ENCODE measurements around the gene MBD3L4.

Gene MBD3L4

DNA sequence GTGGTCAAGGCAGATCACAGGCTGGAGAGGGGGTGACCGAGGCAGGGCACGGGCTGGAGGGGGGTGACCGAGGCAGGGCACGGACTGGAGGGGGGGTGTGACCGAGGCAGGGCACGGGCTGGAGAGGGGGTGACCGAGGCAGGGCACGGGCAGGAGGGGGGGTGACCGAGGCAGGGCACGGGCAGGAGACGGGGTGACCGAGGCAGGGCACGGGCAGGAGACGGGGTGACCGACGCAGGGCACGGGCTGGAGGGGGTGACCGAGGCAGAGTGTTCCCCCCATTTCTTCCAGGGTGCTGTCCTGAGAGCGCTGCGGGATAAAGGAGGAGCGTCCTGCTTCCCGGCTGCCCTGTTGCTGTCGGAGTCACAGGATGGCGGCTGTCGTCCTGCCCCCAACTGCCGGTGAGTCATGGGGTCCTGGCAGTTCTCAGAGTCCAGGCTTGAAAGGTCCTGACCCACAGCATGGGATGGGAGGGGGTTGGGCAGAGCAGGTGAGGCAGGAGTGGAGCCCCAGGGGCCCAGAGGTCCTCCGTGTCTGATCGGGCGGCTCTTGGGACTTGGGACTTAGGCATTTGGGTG is 34.8 kb upstream of the MBD3L4 start:
- H3K36me3 ChIP-seq (ENCODE audit: insufficient read depth) = peaks cover 21% of the 10 kb centered on the region; the same call in 1 of the 2 replicates
- TF ChIP-seq, protein P1, sequence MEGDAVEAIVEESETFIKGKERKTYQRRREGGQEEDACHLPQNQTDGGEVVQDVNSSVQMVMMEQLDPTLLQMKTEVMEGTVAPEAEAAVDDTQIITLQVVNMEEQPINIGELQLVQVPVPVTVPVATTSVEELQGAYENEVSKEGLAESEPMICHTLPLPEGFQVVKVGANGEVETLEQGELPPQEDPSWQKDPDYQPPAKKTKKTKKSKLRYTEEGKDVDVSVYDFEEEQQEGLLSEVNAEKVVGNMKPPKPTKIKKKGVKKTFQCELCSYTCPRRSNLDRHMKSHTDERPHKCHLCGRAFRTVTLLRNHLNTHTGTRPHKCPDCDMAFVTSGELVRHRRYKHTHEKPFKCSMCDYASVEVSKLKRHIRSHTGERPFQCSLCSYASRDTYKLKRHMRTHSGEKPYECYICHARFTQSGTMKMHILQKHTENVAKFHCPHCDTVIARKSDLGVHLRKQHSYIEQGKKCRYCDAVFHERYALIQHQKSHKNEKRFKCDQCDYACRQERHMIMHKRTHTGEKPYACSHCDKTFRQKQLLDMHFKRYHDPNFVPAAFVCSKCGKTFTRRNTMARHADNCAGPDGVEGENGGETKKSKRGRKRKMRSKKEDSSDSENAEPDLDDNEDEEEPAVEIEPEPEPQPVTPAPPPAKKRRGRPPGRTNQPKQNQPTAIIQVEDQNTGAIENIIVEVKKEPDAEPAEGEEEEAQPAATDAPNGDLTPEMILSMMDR (conservative IDR thresholded peaks at IDR 0.05; ENCODE audit: low read depth, low read length) = no peak

DNA sequence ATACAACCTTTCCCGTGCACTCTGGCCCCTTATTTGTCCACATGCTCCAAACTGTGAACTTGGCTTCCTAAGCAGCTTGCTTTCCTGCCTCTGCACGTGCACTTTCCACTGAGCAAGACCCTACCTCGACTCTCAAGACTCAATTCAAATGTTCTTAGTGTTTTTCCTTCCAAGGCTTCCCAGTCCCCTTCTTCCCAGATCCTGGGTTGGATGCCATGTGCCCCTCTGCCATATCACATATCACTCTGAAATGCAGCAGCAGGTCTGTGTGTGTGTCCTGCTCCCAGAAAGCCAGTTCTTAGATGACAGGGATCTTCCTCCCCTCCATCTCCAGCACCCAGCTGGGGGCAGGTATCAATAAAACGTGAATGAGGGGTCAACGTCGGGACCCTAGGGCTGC is 32.6 kb upstream of the MBD3L4 start:
- H3K4me3 ChIP-seq (IDR thresholded peaks at IDR 0.05; ENCODE audit: insufficient read depth, low read depth, low read length) = no peak overlapping the region
- H4K20me1 ChIP-seq (ENCODE audit: insufficient read depth) = no peaks in the 10 kb centered on the region
- no peak overlapping the region for H3K4me2 ChIP-seq
- no peaks in the 10 kb centered on the region for H3K27me3 ChIP-seq (ENCODE audit: insufficient read depth, low read depth)
- TF ChIP-seq, protein P1 (conservative IDR thresholded peaks at IDR 0.05; ENCODE audit: low read depth, low read length) = no peak
- H3K36me3 ChIP-seq (ENCODE audit: insufficient read depth) = peaks cover 8% of the 10 kb centered on the region; the same call in 1 of the 2 replicates
- no peak overlapping the region for H2AFZ ChIP-seq (ENCODE audit: low read depth)
- H3K4me1 ChIP-seq (ENCODE audit: low read depth, poor library complexity, severe bottlenecking) = peaks cover 10% of the 10 kb centered on the region
- peaks cover 21% of the 10 kb centered on the region for H3K79me2 ChIP-seq (ENCODE audit: insufficient read depth, low read depth)
- no peak overlapping the region for H3K27ac ChIP-seq
- no peak overlapping the region for H3K9ac ChIP-seq

More for the DNA sequence above, 34.8 kb upstream of the MBD3L4 start:
- Histone ChIP-seq H3K27ac (no peak overlapping the region), H4K20me1 (ENCODE audit: insufficient read depth) (no peaks in the 10 kb centered on the region), H3K79me2 (ENCODE audit: insufficient read depth, low read depth) (peaks cover 20% of the 10 kb centered on the region), H3K27me3 (ENCODE audit: insufficient read depth, low read depth) (no peaks in the 10 kb centered on the region), H2AFZ (ENCODE audit: low read depth) (no peak overlapping the region), H3K4me1 (ENCODE audit: low read depth, poor library complexity, severe bottlenecking) (peaks cover 10% of the 10 kb centered on the region), H3K9ac (no peak overlapping the region), H3K4me2 (no peak overlapping the region), H3K4me3 (IDR thresholded peaks at IDR 0.05; ENCODE audit: insufficient read depth, low read depth, low read length) (no peak overlapping the region)

DNA sequence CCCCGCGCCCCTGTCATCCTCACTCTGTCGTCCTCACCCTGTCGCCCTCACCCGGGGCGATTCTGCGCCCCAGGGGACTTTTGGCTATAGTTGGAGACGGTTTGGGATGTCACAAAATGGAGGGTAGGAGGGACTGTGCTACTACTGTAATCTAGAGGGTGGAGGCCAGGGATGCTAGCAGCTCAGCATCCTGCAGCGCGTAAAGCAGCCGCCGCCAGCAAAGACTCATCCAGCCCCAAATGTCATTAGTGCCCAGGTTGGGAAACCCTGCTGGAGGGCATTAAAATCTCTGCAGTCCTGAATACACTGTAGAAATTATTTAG is 29.9 kb upstream of the MBD3L4 start:
- H3K79me2 ChIP-seq (ENCODE audit: insufficient read depth, low read depth) = peaks cover 21% of the 10 kb centered on the region
- H3K4me1 ChIP-seq (ENCODE audit: low read depth, poor library complexity, severe bottlenecking) = peaks cover 10% of the 10 kb centered on the region
- peaks cover 5% of the 10 kb centered on the region; the same call in 1 of the 2 replicates for H3K36me3 ChIP-seq (ENCODE audit: insufficient read depth)
- H3K4me2 ChIP-seq = peak overlapping the region; percentile 98
- H2AFZ ChIP-seq (ENCODE audit: low read depth) = peak overlapping the region; percentile 96
- TF ChIP-seq, protein P1 (conservative IDR thresholded peaks at IDR 0.05; ENCODE audit: low read depth, low read length) = no peak
- peak overlapping the region; percentile 58 for H3K27ac ChIP-seq
- no peaks in the 10 kb centered on the region for H3K27me3 ChIP-seq (ENCODE audit: insufficient read depth, low read depth)
- H3K9ac ChIP-seq = peak overlapping the region; percentile 56; the same call in 1 of the 2 replicates
- H3K4me3 ChIP-seq (IDR thresholded peaks at IDR 0.05; ENCODE audit: insufficient read depth, low read depth, low read length) = no peak overlapping the region
- H4K20me1 ChIP-seq (ENCODE audit: insufficient read depth) = no peaks in the 10 kb centered on the region

DNA sequence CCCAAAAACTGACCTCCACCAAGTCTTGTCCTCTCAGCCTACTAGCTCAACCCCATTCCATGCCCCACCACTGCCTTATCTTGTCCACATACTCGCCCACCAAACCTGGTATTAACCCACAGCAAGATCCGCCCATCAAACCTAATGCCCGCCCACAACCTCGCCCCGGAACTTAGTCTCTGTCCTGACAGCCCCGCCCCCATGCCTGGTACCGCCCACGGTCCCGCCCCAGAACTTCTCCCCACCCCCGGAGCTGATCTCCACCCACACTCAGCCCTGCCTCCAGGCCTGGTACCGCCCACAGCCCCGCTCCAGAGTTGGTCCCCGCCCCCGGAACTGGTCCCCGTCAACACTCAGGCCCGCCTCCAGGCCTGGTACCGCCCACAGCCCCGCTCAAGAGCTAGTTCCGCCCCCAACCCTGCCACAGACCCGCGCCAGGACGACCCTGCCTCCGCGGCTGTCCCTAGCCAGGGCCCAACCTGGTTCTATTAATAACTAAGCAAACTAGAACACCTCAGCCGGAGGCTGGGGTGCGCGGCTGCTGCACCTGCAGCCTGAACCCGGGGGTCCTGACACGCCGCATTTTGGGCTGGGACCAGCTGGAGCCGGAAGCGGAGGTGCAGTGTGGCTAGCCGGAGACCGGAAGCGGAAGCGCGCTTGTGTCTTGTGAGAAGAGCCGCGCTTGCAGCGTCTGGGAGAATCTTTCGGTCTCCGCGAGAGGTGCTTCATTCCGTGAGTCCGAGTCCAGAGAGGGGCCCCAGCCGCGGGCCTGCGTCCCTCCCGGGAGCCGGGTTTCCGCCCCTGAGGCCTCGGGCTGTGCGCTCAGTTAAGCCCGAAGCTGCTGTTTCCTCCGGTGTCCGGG is 29.3 kb upstream of the MBD3L4 start, which contains the start of gene ZNF557:
ZNF557 (plus strand) TSS at position 662 of the 862 bp plus-strand sequence. CDS start 5,372 bp downstream, outside the sequence.
- Histone ChIP-seq H3K27ac (peak within 1 kb of the TSS; percentile 58), H3K4me2 (peak within 1 kb of the TSS; percentile 98), H3K27me3 (ENCODE audit: insufficient read depth, low read depth) (no peaks in the 10 kb centered on the region), H3K9ac (peak within 1 kb of the TSS; percentile 56; the same call in 1 of the 2 replicates), H3K4me1 (ENCODE audit: low read depth, poor library complexity, severe bottlenecking) (peaks cover 10% of the 10 kb centered on the region), H4K20me1 (ENCODE audit: insufficient read depth) (no peaks in the 10 kb centered on the region), H3K4me3 (IDR thresholded peaks at IDR 0.05; ENCODE audit: insufficient read depth, low read depth, low read length) (no peak within 1 kb of the TSS), H3K79me2 (ENCODE audit: insufficient read depth, low read depth) (peaks cover 21% of the 10 kb centered on the region), H2AFZ (ENCODE audit: low read depth) (peak within 1 kb of the TSS; percentile 96), H3K36me3 (ENCODE audit: insufficient read depth) (peaks cover 5% of the 10 kb centered on the region; the same call in 1 of the 2 replicates)
- TF ChIP-seq, protein P1 (conservative IDR thresholded peaks at IDR 0.05; ENCODE audit: low read depth, low read length) = no peak
